ENCODE results near the gene ESF1.

Gene ESF1

GRCh38 chr20:13784893-13785715, at the start of gene ESF1, which contains the start of gene NDUFAF5:
Gene ESF1 (minus strand): TSS chr20:13784919. CDS start chr20:13783140, 1,779 bp downstream.
Gene NDUFAF5 (plus strand): TSS chr20:13785028. CDS start chr20:13785069, 41 bp downstream.
- DNase-seq (ENCODE audit: low read depth) = peak; percentile 89

- DNase-seq (ENCODE audit: low read depth) = no peak
Observed at GRCh38 chr20:13831476-13831875, 46.8 kb upstream of the ESF1 start.

- DNase-seq (ENCODE audit: low read depth) = no peak
Observed at GRCh38 chr20:13825465-13825864, 40.7 kb upstream of the ESF1 start.

GRCh38 chr20:13824459-13824858, 39.7 kb upstream of the ESF1 start:
- DNase-seq (ENCODE audit: low read depth) = no peak

GRCh38 chr20:13822459-13822858, 37.7 kb upstream of the ESF1 start:
- no peak for DNase-seq (ENCODE audit: low read depth)

GRCh38 chr20:13821876-13822275, 37.2 kb upstream of the ESF1 start:
- DNase-seq (ENCODE audit: low read depth) = no peak

GRCh38 chr20:13819885-13820645, 35.3 kb upstream of the ESF1 start:
- DNase-seq (ENCODE audit: low read depth) = no peak

GRCh38 chr20:13817342-13817741, 32.6 kb upstream of the ESF1 start:
- no peak for DNase-seq (ENCODE audit: low read depth)

- DNase-seq (ENCODE audit: low read depth) = no peak
Observed at GRCh38 chr20:13816757-13817156, 32.0 kb upstream of the ESF1 start.

- DNase-seq (ENCODE audit: low read depth) = no peak
Observed at GRCh38 chr20:13814672-13815071, 30.0 kb upstream of the ESF1 start.

- no peak for DNase-seq (ENCODE audit: low read depth)
Observed at GRCh38 chr20:13813910-13814309, 29.2 kb upstream of the ESF1 start.

- no peak for DNase-seq (ENCODE audit: low read depth)
Observed at GRCh38 chr20:13810446-13810845, 25.7 kb upstream of the ESF1 start.

GRCh38 chr20:13809855-13810254, 25.1 kb upstream of the ESF1 start:
- DNase-seq (ENCODE audit: low read depth) = no peak

GRCh38 chr20:13809373-13809772, 24.7 kb upstream of the ESF1 start:
- no peak for DNase-seq (ENCODE audit: low read depth)

- DNase-seq (ENCODE audit: low read depth) = no peak
Observed at GRCh38 chr20:13800728-13801134, 16.0 kb upstream of the ESF1 start.

- DNase-seq (ENCODE audit: low read depth) = no peak
Observed at GRCh38 chr20:13799974-13800373, 15.3 kb upstream of the ESF1 start.

- DNase-seq (ENCODE audit: low read depth) = no peak
Observed at GRCh38 chr20:13799040-13799439, 14.3 kb upstream of the ESF1 start.

- no peak for DNase-seq (ENCODE audit: low read depth)
Observed at GRCh38 chr20:13794667-13795066, 9.9 kb upstream of the ESF1 start.

- DNase-seq (ENCODE audit: low read depth) = no peak
Observed at GRCh38 chr20:13793001-13793400, 8.3 kb upstream of the ESF1 start.

GRCh38 chr20:13791540-13792459, 7.1 kb upstream of the ESF1 start:
- DNase-seq (ENCODE audit: low read depth) = no peak

GRCh38 chr20:13790708-13791107, 6.0 kb upstream of the ESF1 start:
- DNase-seq (ENCODE audit: low read depth) = no peak

- no peak for DNase-seq (ENCODE audit: low read depth)
Observed at GRCh38 chr20:13788167-13788834, 3.6 kb upstream of the ESF1 start.

Data from activated T-helper 9 cell treated with anti-CD3 and anti-CD28 coated beads, Interleukin-2, amount 50 U/mL, for 16 hours (primary cell).